Astrocyte of the cerebellum (primary cell): ENCODE results near the gene OSBPL3.

ENCODE experiments used
- DNase-seq: peaks from one replicate; pipeline ENCODE4 v3.0.0-alpha.2; 2011; ENCODE audit warnings: low read depth
- H3K4me3 ChIP-seq: 2 replicates; pipeline ENCODE4 v1.5.1; 2011; ENCODE audit warnings: mild to moderate bottlenecking, low read depth, low read length, moderate library complexity
- in situ Hi-C: cut with HindIII; loops from 2 replicates; pipeline ENCODE4 v1.10.0; 2017; ENCODE audit warnings: low sequenced_read_pairs
- TF ChIP-seq, protein P1 (sequence below): IDR thresholded peaks from 2 replicates; pipeline ENCODE4 v1.5.1; 2012; ENCODE audit warnings: low read length, low read depth, moderate library complexity, mild to moderate bottlenecking; ENCODE audit errors: missing control alignments

OSBPL3 gene

DNA sequence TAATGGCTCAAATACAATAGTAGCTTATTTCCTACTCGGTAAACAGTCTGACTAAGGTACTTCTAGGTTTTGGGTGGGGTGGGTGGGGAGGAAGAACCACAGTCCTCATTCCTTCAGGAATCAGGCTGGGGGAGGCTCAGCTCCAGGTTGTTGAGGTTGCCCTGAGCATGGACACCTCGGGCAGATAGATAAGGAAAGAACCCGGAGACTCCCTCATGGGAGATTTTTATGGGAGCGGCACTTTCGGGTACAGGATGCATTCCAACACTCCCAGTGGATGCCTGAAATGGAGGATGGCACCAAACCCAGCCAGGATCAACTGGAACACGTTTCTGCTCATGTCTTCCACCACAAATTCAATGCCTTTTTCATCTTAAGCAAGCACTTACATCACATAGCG is 217.2 kb downstream of the OSBPL3 start:
- no peak for DNase-seq
- no peak overlapping the region for H3K4me3 ChIP-seq
- TF ChIP-seq, protein P1, sequence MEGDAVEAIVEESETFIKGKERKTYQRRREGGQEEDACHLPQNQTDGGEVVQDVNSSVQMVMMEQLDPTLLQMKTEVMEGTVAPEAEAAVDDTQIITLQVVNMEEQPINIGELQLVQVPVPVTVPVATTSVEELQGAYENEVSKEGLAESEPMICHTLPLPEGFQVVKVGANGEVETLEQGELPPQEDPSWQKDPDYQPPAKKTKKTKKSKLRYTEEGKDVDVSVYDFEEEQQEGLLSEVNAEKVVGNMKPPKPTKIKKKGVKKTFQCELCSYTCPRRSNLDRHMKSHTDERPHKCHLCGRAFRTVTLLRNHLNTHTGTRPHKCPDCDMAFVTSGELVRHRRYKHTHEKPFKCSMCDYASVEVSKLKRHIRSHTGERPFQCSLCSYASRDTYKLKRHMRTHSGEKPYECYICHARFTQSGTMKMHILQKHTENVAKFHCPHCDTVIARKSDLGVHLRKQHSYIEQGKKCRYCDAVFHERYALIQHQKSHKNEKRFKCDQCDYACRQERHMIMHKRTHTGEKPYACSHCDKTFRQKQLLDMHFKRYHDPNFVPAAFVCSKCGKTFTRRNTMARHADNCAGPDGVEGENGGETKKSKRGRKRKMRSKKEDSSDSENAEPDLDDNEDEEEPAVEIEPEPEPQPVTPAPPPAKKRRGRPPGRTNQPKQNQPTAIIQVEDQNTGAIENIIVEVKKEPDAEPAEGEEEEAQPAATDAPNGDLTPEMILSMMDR, result no peak
- in situ Hi-C loops, result no loop called here

DNA sequence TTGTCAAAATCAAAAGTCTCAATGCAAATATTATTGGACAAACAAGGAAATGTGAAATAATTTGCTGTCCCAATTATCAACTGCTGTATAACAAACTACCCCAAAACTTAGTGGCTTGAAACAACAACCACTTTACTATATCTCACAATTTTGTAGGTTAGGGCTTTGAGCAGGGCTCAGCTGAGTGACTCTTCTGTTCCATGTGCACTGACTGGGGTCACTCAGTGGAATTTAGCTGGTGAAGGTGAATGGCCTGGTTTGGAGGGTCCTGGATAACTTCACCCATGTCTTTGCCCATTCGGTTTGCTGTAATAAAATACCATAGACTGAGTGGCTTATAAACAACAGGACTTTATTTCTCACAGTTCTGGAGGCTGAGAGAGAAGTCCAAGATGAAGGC is 219.0 kb downstream of the OSBPL3 start:
- no peak for DNase-seq
- TF ChIP-seq, protein P1, result no peak
- in situ Hi-C loops, result no loop called here
- no peak overlapping the region for H3K4me3 ChIP-seq

DNA sequence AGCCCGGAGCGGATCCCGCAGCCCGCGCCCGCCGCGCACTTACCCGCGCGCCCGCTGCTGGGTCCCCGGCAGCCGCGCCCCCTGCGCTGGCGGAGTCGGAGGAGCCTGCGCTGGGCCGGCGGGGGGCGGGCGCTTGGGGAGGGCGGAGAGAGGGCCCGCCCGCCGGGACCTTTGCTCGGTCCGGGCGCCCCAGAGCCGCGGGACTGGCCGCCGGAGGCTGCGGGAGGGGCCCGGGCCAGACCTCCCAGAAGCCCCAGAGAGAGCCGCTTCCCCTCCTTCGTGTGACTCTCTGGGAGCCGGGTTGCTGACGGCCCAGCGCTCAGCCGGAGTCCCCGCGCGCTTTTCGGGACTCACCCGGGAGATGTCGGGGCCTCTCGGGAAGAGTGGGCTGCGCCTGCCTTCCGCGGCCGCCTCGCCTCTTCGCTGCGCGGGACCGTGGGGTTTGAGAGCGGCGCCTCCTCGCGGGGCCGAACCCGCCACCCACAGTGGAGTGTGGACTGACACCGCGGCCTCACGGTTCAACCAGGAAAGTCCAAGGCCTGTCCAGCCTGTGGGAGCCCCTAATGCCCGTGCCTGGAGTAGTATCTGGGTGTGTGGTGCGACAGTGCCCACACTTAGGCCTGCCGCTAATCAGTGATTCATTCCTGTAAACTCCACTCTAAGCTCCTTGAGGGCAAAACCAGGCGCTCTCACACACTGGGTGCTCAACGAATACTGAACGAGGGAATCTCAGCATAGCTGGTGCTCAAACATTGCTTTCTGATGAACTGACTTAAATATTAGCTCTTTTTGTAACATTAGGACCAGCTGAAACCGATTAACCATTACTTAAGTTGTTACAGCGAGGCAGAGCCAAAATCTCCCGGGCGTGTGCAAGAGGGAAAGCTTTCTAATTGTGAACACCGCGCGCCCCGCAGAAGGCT is 222.4 kb downstream of the OSBPL3 start, which contains the start of gene GSDME:
Gene GSDME, minus strand, starts transcription at position 112 of the 923 bp plus-strand sequence. CDS start 7,690 bp downstream, outside the sequence.
- H3K4me3 ChIP-seq, result peak within 1 kb of the TSS; percentile 66
- no peak for DNase-seq
- in situ Hi-C loops, result no loop called here
- TF ChIP-seq, protein P1, result peak; percentile 4

DNA sequence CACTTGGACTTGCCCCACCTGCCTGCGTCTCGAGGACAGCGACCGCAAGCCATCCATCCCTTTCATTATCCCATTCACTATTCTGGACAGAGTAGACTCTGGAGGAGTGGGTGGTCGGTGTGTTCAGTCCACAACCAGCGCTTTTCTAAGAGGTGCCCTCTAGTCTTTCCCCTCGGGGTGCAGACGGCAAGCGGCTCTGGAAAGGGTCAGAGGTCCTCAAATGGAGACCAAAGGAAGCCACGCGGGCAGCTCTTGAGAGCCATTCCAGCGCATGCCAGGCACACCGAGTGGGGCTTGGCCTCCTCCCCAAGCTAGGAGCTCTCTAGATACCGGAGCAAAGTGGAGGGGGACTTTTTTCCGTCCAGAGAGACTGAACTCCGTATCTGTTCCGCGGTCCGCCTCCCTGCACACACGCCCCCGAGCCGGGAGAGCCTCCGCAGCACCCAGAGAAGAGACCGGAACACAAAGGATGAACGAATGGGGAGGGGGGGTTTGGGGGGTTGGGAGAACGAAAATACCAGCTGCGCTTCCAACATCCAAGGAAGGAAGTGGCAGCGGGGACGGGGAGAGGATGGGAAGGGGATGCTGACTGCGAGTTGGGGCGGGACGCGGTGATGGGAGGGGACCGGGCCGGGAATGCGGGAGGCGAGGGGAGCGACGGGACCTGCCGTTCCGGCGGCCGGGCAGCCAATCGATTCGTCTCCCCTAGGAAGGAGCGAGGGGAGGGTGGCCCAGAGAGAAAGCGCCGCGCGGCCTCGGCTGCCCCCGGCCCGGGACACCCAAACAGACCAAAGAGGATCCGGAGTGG is 223.2 kb downstream of the OSBPL3 start:
- in situ Hi-C loops, result no loop called here
- TF ChIP-seq, protein P1, result no peak
- DNase-seq, result no peak
- H3K4me3 ChIP-seq, result peak overlapping the region; percentile 66

DNA sequence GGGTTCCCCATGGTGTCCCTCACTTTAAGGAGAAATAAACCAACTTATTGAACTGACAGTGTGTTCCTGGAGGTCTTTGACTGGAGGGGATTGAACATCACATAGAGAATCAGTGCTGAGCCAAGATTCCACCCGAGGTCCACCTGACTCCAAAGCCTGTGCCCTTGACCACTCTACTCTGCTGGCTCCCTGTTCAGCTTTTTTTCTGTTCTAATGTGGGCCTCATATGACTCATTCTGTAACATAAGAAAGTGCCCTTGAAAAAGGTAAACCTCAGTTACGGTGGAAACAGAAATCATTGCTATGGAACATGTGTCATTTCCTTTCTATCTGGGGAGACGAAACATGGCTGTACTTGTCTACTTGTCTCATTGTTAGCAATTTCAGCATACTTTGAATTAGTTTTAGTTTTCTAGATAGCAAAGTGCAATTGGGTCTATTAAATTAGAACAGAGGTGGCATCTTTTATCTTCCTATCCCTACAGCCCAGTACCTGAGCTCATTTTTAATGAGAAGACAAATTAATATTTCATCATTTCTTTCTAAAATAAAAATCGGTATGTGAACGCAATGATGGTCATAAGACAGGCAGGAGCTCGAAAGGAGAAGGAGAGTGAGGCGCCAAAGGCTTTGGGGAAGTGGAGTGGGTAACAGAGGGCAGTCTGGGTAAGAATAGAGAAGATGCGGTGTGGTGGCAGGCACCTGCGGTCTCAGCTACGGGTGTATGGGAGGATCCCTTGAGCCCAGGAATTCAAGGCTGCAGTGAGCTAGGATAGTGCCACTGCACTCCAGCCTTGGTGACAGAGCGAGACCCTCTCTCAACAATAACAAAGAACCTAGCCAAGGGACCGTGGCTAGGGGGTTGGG is 224.2 kb downstream of the OSBPL3 start:
- peak overlapping the region; percentile 66 for H3K4me3 ChIP-seq
- TF ChIP-seq, protein P1, result no peak
- in situ Hi-C loops, result no loop called here
- no peak for DNase-seq
